ENCODE results near the gene OR52K2. TPM values are rescaled to one million over a fixed set of nuclear protein-coding genes. Genes with fewer than 3 reads are reported as not detected.
"Not testable (repeated sequence)": the region's sequence is repeated elsewhere in the genome, so short reads cannot be mapped to it uniquely, and the experiment has no call there.

OR52K2 gene
- total RNA-seq, 1 experiment from 2014 or later = not detected

- not testable (repeated sequence) for DNase-seq; H2AFZ ChIP-seq (ENCODE audit: low read length); H3K9me2 ChIP-seq (replicated peaks; ENCODE audit: insufficient read depth, low read length); H3K4me3 ChIP-seq (ENCODE audit: low read length); H3K9ac ChIP-seq (ENCODE audit: low read length); H4K20me1 ChIP-seq (ENCODE audit: insufficient read depth, low read depth, low read length); H3K79me2 ChIP-seq (ENCODE audit: low read length); H3K27ac ChIP-seq (ENCODE audit: low read length); H3K4me1 ChIP-seq (ENCODE audit: low read length); H3K4me2 ChIP-seq (ENCODE audit: low read depth, low read length, poor library complexity, severe bottlenecking); H3K9me3 ChIP-seq (ENCODE audit: low read length); H3K27me3 ChIP-seq (ENCODE audit: low read length); H3K36me3 ChIP-seq (ENCODE audit: insufficient read depth, low read length)
Observed at GRCh38 chr11:4491405-4491804, 42.3 kb downstream of the OR52K2 start.

- Histone ChIP-seq H3K9ac (ENCODE audit: low read length) (no peak overlapping the region), H3K4me2 (ENCODE audit: low read depth, low read length, poor library complexity, severe bottlenecking) (no peak overlapping the region), H3K27me3 (ENCODE audit: low read length) (no peaks in the 10 kb centered on the region), H3K36me3 (ENCODE audit: insufficient read depth, low read length) (no peaks in the 10 kb centered on the region), H3K4me3 (ENCODE audit: low read length) (no peak overlapping the region), H3K79me2 (ENCODE audit: low read length) (no peaks in the 10 kb centered on the region), H3K9me2 (replicated peaks; ENCODE audit: insufficient read depth, low read length) (no peaks in the 10 kb centered on the region), H2AFZ (ENCODE audit: low read length) (no peak overlapping the region), H4K20me1 (ENCODE audit: insufficient read depth, low read depth, low read length) (no peaks in the 10 kb centered on the region), H3K27ac (ENCODE audit: low read length) (no peak overlapping the region), H3K9me3 (ENCODE audit: low read length) (no peaks in the 10 kb centered on the region), H3K4me1 (ENCODE audit: low read length) (no peaks in the 10 kb centered on the region)
- no peak for DNase-seq
Observed at GRCh38 chr11:4491878-4492606, 42.9 kb downstream of the OR52K2 start.

GRCh38 chr11:4493480-4493818, 44.4 kb downstream of the OR52K2 start:
- Histone ChIP-seq H3K4me1 (ENCODE audit: low read length) (no peaks in the 10 kb centered on the region), H3K9me2 (replicated peaks; ENCODE audit: insufficient read depth, low read length) (no peaks in the 10 kb centered on the region), H3K4me3 (ENCODE audit: low read length) (no peak overlapping the region), H4K20me1 (ENCODE audit: insufficient read depth, low read depth, low read length) (no peaks in the 10 kb centered on the region), H3K9ac (ENCODE audit: low read length) (no peak overlapping the region), H3K4me2 (ENCODE audit: low read depth, low read length, poor library complexity, severe bottlenecking) (no peak overlapping the region), H3K36me3 (ENCODE audit: insufficient read depth, low read length) (no peaks in the 10 kb centered on the region), H3K9me3 (ENCODE audit: low read length) (no peaks in the 10 kb centered on the region), H3K27ac (ENCODE audit: low read length) (no peak overlapping the region), H2AFZ (ENCODE audit: low read length) (no peak overlapping the region), H3K79me2 (ENCODE audit: low read length) (no peaks in the 10 kb centered on the region), H3K27me3 (ENCODE audit: low read length) (no peaks in the 10 kb centered on the region)
- no peak for DNase-seq

- no peak for DNase-seq
- Histone ChIP-seq H3K27me3 (ENCODE audit: low read length) (no peaks in the 10 kb centered on the region), H3K9ac (ENCODE audit: low read length) (no peak overlapping the region), H3K4me2 (ENCODE audit: low read depth, low read length, poor library complexity, severe bottlenecking) (no peak overlapping the region), H3K9me3 (ENCODE audit: low read length) (no peaks in the 10 kb centered on the region), H3K4me1 (ENCODE audit: low read length) (no peaks in the 10 kb centered on the region), H4K20me1 (ENCODE audit: insufficient read depth, low read depth, low read length) (no peaks in the 10 kb centered on the region), H3K9me2 (replicated peaks; ENCODE audit: insufficient read depth, low read length) (no peaks in the 10 kb centered on the region), H3K4me3 (ENCODE audit: low read length) (no peak overlapping the region), H3K27ac (ENCODE audit: low read length) (no peak overlapping the region), H2AFZ (ENCODE audit: low read length) (no peak overlapping the region), H3K36me3 (ENCODE audit: insufficient read depth, low read length) (no peaks in the 10 kb centered on the region), H3K79me2 (ENCODE audit: low read length) (no peaks in the 10 kb centered on the region)
Observed at GRCh38 chr11:4495487-4495886, 46.4 kb downstream of the OR52K2 start.

GRCh38 chr11:4495986-4496385, 46.9 kb downstream of the OR52K2 start:
- Histone ChIP-seq H3K36me3 (ENCODE audit: insufficient read depth, low read length) (no peaks in the 10 kb centered on the region), H3K9ac (ENCODE audit: low read length) (no peak overlapping the region), H3K4me2 (ENCODE audit: low read depth, low read length, poor library complexity, severe bottlenecking) (no peak overlapping the region), H3K9me3 (ENCODE audit: low read length) (no peaks in the 10 kb centered on the region), H3K27ac (ENCODE audit: low read length) (no peak overlapping the region), H2AFZ (ENCODE audit: low read length) (no peak overlapping the region), H3K4me1 (ENCODE audit: low read length) (no peaks in the 10 kb centered on the region), H3K9me2 (replicated peaks; ENCODE audit: insufficient read depth, low read length) (no peaks in the 10 kb centered on the region), H3K4me3 (ENCODE audit: low read length) (no peak overlapping the region), H4K20me1 (ENCODE audit: insufficient read depth, low read depth, low read length) (no peaks in the 10 kb centered on the region), H3K79me2 (ENCODE audit: low read length) (no peaks in the 10 kb centered on the region), H3K27me3 (ENCODE audit: low read length) (no peaks in the 10 kb centered on the region)
- DNase-seq = no peak

- no peaks in the 10 kb centered on the region for H3K9me2 ChIP-seq (replicated peaks; ENCODE audit: insufficient read depth, low read length)
- no peaks in the 10 kb centered on the region for H4K20me1 ChIP-seq (ENCODE audit: insufficient read depth, low read depth, low read length)
- H3K4me1 ChIP-seq (ENCODE audit: low read length) = no peaks in the 10 kb centered on the region
- DNase-seq = no peak
- no peak overlapping the region for H3K27ac ChIP-seq (ENCODE audit: low read length)
- no peaks in the 10 kb centered on the region for H3K27me3 ChIP-seq (ENCODE audit: low read length)
- H3K4me3 ChIP-seq (ENCODE audit: low read length) = no peak overlapping the region
- H3K36me3 ChIP-seq (ENCODE audit: insufficient read depth, low read length) = no peaks in the 10 kb centered on the region
- H3K9me3 ChIP-seq (ENCODE audit: low read length) = no peaks in the 10 kb centered on the region
- no peaks in the 10 kb centered on the region for H3K79me2 ChIP-seq (ENCODE audit: low read length)
- no peak overlapping the region for H3K9ac ChIP-seq (ENCODE audit: low read length)
- H2AFZ ChIP-seq (ENCODE audit: low read length) = no peak overlapping the region
- no peak overlapping the region for H3K4me2 ChIP-seq (ENCODE audit: low read depth, low read length, poor library complexity, severe bottlenecking)
Observed at GRCh38 chr11:4496557-4497248, 47.6 kb downstream of the OR52K2 start.

Other genes with a start within 250 kb of the OR52K2 start
- gene OR52B4, start 80.9 kb upstream of the OR52K2 start, total RNA-seq (2014; rRNA removed; shearing (Covaris generic); ENCODE audit: low replicate concordance) = not detected in 2 replicates
- 15.1 and 24.7 TPM in 2 replicates for gene TRIM21, start 55.6 kb upstream of the OR52K2 start, total RNA-seq (2014; rRNA removed; shearing (Covaris generic); ENCODE audit: low replicate concordance)
- gene OR52K1, start 33.4 kb downstream of the OR52K2 start, total RNA-seq (2014; rRNA removed; shearing (Covaris generic); ENCODE audit: low replicate concordance) = not detected in 2 replicates
- gene OR52M1, start 95.9 kb downstream of the OR52K2 start, total RNA-seq (2014; rRNA removed; shearing (Covaris generic); ENCODE audit: low replicate concordance) = not detected in 2 replicates
- gene OR52I2, start 132.4 kb downstream of the OR52K2 start, total RNA-seq (2014; rRNA removed; shearing (Covaris generic); ENCODE audit: low replicate concordance) = not detected in 2 replicates
- gene OR52I1, start 144.7 kb downstream of the OR52K2 start, total RNA-seq (2014; rRNA removed; shearing (Covaris generic); ENCODE audit: low replicate concordance) = not detected in 2 replicates
- 17.5 and 21.1 TPM in 2 replicates for gene TRIM68, start 158.9 kb downstream of the OR52K2 start, total RNA-seq (2014; rRNA removed; shearing (Covaris generic); ENCODE audit: low replicate concordance)
- gene OR51D1, start 188.2 kb downstream of the OR52K2 start, total RNA-seq (2014; rRNA removed; shearing (Covaris generic); ENCODE audit: low replicate concordance) = not detected in 2 replicates
- gene OR51E1, start 194.7 kb downstream of the OR52K2 start, total RNA-seq (2014; rRNA removed; shearing (Covaris generic); ENCODE audit: low replicate concordance) = not detected in 2 replicates
- not detected in 2 replicates for gene OR51E2, start 248.6 kb downstream of the OR52K2 start, total RNA-seq (2014; rRNA removed; shearing (Covaris generic); ENCODE audit: low replicate concordance)

All from Karpas-422 (cell line).